ENCODE results near the gene PIK3R3. TPM values are rescaled to one million over a fixed set of nuclear protein-coding genes. Genes with fewer than 3 reads are reported as not detected.
A peak's percentile ranks its signal among the peaks of the same experiment; 100 is the strongest.

The PIK3R3 gene
- total RNA-seq, 1 donor: 6.1 TPM

DNA sequence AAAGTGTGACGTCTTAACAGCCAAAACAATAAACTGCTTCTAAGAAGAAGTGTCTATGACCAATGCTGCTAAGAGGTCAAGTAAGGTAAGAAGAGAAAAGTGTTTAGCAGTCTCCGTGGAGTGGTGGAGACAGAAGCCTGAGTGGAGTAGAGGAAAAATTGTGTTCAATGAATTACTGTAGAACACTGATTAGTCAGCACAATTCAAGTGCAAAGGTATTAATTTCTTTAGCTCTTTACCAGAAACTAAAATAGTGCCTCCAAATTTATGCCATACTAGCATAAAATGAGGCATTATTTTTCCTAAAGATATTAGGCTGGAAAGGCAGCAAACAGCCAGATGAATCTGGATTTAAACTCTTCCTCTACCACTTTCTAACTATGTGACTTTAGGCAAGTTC is 56.1 kb downstream of the PIK3R3 start:
- no peak overlapping the region for H3K4me3 ChIP-seq (ENCODE audit: low read depth, low read length)
- TF ChIP-seq, protein P1, sequence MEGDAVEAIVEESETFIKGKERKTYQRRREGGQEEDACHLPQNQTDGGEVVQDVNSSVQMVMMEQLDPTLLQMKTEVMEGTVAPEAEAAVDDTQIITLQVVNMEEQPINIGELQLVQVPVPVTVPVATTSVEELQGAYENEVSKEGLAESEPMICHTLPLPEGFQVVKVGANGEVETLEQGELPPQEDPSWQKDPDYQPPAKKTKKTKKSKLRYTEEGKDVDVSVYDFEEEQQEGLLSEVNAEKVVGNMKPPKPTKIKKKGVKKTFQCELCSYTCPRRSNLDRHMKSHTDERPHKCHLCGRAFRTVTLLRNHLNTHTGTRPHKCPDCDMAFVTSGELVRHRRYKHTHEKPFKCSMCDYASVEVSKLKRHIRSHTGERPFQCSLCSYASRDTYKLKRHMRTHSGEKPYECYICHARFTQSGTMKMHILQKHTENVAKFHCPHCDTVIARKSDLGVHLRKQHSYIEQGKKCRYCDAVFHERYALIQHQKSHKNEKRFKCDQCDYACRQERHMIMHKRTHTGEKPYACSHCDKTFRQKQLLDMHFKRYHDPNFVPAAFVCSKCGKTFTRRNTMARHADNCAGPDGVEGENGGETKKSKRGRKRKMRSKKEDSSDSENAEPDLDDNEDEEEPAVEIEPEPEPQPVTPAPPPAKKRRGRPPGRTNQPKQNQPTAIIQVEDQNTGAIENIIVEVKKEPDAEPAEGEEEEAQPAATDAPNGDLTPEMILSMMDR (IDR thresholded peaks at IDR 0.05; ENCODE audit: insufficient read depth, low read length): no peak
- no peak for DNase-seq (ENCODE audit: low read depth)

DNA sequence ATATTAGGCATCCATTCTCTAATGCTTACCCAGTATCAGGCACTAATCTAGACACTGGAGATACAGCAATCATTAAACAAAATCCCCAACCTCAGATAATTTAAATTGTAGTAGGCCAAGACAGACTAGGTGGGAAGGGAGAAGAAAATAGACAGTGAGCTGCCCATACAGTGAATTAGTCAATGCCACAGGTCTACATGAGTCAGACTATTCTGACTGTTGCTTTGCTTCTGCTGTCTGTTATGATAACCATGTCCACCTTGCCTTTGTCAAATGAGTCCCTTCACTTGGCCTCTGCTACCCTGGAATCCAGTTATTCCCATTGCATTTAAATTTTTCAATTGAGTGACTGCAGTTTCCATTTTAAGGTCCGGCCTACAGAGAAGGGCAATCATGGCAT is 59.5 kb downstream of the PIK3R3 start:
- H3K4me3 ChIP-seq (ENCODE audit: low read depth, low read length): no peak overlapping the region
- TF ChIP-seq, protein P1 (IDR thresholded peaks at IDR 0.05; ENCODE audit: insufficient read depth, low read length): no peak
- no peak for DNase-seq (ENCODE audit: low read depth)

GRCh38 chr1:46070164-46070814 is 62.1 kb downstream of the PIK3R3 start:
- TF ChIP-seq, protein P1 (IDR thresholded peaks at IDR 0.05; ENCODE audit: insufficient read depth, low read length): no peak

DNA sequence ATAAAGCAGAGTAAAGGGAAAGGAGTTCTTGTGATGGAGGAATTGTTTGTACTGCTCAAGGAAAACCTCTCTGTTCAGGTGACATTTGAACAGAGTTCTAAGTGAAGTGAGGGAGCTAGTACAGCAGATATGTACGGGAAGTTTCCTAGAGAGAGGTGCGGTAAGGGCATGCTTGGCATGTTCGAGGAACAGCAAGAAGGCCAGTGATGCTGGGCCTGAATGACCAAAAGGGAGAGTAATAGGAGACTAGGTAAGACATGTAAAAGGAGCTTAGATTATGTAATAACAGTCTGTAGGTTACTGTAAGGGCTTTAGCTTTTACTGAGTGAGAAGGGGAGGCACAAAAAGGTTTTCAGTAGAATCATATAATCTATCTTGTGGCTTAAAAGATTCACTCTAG is 63.9 kb downstream of the PIK3R3 start:
- TF ChIP-seq, protein P1 (IDR thresholded peaks at IDR 0.05; ENCODE audit: insufficient read depth, low read length): no peak
- H3K4me3 ChIP-seq (ENCODE audit: low read depth, low read length): no peak overlapping the region
- DNase-seq (ENCODE audit: low read depth): no peak

More at GRCh38 chr1:46070164-46070814, 62.1 kb downstream of the PIK3R3 start:
- no peak overlapping the region for H3K4me3 ChIP-seq (ENCODE audit: low read depth, low read length)
- DNase-seq (ENCODE audit: low read depth): no peak

DNA sequence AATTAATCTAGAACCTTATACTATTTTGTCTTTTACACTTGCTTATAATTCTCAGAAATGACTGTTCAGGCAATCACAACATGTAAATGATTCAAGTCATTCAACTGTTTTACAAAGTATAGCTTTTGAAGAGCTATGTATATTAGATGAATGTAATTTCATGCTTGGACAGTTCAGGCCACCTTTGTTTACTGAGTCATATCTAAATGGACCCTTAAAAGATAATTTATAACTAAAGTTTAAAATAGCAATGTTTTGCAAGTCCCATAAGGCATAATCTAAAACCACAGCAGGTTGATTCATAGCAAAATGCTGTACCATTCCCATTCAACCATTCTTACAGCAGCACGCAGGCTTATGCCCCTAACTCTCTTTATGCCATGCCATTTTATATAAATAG is 64.8 kb downstream of the PIK3R3 start:
- H3K4me3 ChIP-seq (ENCODE audit: low read depth, low read length): no peak overlapping the region
- DNase-seq (ENCODE audit: low read depth): no peak
- TF ChIP-seq, protein P1 (IDR thresholded peaks at IDR 0.05; ENCODE audit: insufficient read depth, low read length): no peak

- H3K4me3 ChIP-seq (ENCODE audit: low read depth, low read length): no peak overlapping the region
- TF ChIP-seq, protein P1 (IDR thresholded peaks at IDR 0.05; ENCODE audit: insufficient read depth, low read length): no peak
- peak; percentile 2 for DNase-seq (ENCODE audit: low read depth)
Observed at GRCh38 chr1:46065405-46065804, 67.0 kb downstream of the PIK3R3 start.

GRCh38 chr1:46064708-46065107 is 67.7 kb downstream of the PIK3R3 start:
- TF ChIP-seq, protein P1 (IDR thresholded peaks at IDR 0.05; ENCODE audit: insufficient read depth, low read length): no peak
- no peak for DNase-seq (ENCODE audit: low read depth)
- no peak overlapping the region for H3K4me3 ChIP-seq (ENCODE audit: low read depth, low read length)
